Measurements from ENCODE around the gene SLC5A10.

Gene SLC5A10

GRCh38 chr17:18965530-18966236, 13.7 kb downstream of the SLC5A10 start:
- no peak for TF ChIP-seq ZFX (IDR thresholded peaks at IDR 0.05)
- H3K27ac ChIP-seq, result no peak overlapping the region

GRCh38 chr17:18966831-18967624, 15.1 kb downstream of the SLC5A10 start:
- H3K27ac ChIP-seq, result no peak overlapping the region
- TF ChIP-seq CTCF (conservative IDR thresholded peaks at IDR 0.05), result no peak
- TF ChIP-seq ZFX (IDR thresholded peaks at IDR 0.05), result no peak

DNA sequence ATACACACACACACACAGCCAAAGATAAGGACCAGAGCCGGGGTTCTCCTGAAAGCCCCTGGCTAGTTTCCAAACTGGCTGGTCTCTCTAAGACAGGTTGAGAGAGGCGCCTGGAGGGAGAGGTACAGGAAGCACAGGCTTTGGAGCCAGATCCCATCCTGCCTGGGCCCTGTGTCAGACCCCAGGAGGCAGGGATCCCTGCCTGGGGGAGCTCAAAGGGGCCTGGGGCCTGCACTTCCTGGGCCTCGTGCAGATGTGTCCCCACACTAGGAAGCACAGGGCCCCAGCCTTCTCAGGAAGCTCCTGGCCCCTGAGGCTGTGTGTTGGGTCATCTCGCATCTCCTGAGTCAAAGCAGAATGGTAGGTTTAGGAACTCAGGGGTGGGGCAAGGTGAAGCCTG, 16.0 kb downstream of the SLC5A10 start:
- H3K27ac ChIP-seq, result no peak overlapping the region
- TF ChIP-seq ZFX (IDR thresholded peaks at IDR 0.05), result no peak

GRCh38 chr17:18968345-18968744, 16.4 kb downstream of the SLC5A10 start:
- no peak overlapping the region for H3K27ac ChIP-seq
- TF ChIP-seq ZFX (IDR thresholded peaks at IDR 0.05) (no peak), CTCF (conservative IDR thresholded peaks at IDR 0.05) (no peak)

GRCh38 chr17:18968945-18969887, 17.3 kb downstream of the SLC5A10 start:
- no peak overlapping the region for H3K27ac ChIP-seq
- TF ChIP-seq CTCF (conservative IDR thresholded peaks at IDR 0.05) (no peak), ZFX (IDR thresholded peaks at IDR 0.05) (no peak)

DNA sequence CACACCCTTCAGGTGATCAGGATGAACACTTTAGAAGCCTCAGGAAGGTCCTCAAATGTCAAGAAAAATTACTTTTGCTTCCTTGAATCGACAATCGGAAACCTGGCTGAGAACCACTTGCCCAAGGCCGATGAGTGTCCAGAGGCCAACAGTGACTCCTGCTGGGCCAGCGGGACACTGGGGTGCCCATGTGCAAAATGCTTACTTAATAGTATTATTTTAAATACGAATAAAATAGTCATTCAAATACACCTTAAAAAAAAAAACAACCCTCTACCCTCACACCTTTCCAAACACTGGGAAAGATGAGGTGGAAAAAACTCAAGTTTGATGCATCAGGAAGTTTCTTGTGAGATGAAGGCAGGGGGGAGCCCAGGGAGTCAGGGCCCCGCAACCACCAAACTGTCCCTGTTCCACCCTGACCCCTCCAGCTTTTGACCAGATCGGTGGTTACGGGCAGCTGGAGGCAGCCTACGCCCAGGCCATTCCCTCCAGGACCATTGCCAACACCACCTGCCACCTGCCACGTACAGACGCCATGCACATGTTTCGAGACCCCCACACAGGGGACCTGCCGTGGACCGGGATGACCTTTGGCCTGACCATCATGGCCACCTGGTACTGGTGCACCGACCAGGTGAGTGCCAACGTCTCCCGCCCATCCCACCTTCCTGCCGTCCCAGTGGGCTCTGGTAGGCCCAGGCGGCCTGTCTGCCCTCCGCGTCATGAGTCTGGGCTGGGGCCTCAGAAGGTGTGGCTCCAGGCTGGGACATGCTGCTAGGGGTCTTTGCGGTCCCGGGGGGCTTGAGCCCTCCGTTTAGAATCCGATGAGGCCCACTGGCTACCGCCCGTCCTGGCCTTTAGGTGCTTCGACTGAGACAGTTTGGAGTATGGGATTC, 18.9 kb downstream of the SLC5A10 start:
- H3K27ac ChIP-seq, result no peak overlapping the region
- TF ChIP-seq ZFX (IDR thresholded peaks at IDR 0.05) (no peak), CTCF (conservative IDR thresholded peaks at IDR 0.05) (no peak)

GRCh38 chr17:18971801-18972200, 19.8 kb downstream of the SLC5A10 start:
- TF ChIP-seq CTCF (conservative IDR thresholded peaks at IDR 0.05), result no peak
- TF ChIP-seq ZFX (IDR thresholded peaks at IDR 0.05), result no peak
- no peak overlapping the region for H3K27ac ChIP-seq

Data from C4-2B (cell line).